Neuronal stem cell (in vitro differentiated cells): Measurements from ENCODE around the gene COL16A1.

Experiments
- DNase-seq: peaks from one replicate; pipeline ENCODE4 v3.0.0-alpha.2; 2013; ENCODE audit warnings: low spot score
- H2AFZ ChIP-seq: one replicate; pipeline ENCODE4 v1.6.1; 2013; ENCODE audit warnings: mild to moderate bottlenecking, low read length, inconsistent platforms
- H2AK5ac ChIP-seq: 2 replicates; pipeline ENCODE4 v1.6.1; 2013; ENCODE audit warnings: low read depth, mild to moderate bottlenecking, inconsistent platforms, low read length, moderate library complexity, mixed read lengths
- H2BK120ac ChIP-seq: 2 replicates; pipeline ENCODE4 v1.6.1; 2013; ENCODE audit warnings: low read depth, mild to moderate bottlenecking, inconsistent platforms, low read length, moderate library complexity, mixed read lengths
- H2BK12ac ChIP-seq: one replicate; pipeline ENCODE4 v1.6.1; 2013; ENCODE audit warnings: low read length, inconsistent platforms
- H2BK15ac ChIP-seq: 2 replicates; pipeline ENCODE4 v1.6.1; 2013; ENCODE audit warnings: mild to moderate bottlenecking, low read length, inconsistent platforms, mixed read lengths
- H2BK5ac ChIP-seq: one replicate; pipeline ENCODE4 v1.6.1; 2013; ENCODE audit warnings: inconsistent platforms, mild to moderate bottlenecking, low read length, moderate library complexity
- H3K14ac ChIP-seq: one replicate; pipeline ENCODE4 v1.6.1; 2013; ENCODE audit warnings: low read length, inconsistent platforms
- H3K18ac ChIP-seq: 2 replicates; pipeline ENCODE4 v1.6.1; 2013; ENCODE audit warnings: low read length, inconsistent platforms
- H3K23ac ChIP-seq: 2 replicates; pipeline ENCODE4 v1.6.1; 2013; ENCODE audit warnings: low read depth, mild to moderate bottlenecking, mixed read lengths, low read length, inconsistent platforms; ENCODE audit not compliant: poor library complexity
- H3K27ac ChIP-seq: replicated peaks from 3 replicates; pipeline ENCODE4 v1.5.1; 2013; ENCODE audit warnings: low read length, inconsistent platforms
- H3K27me3 ChIP-seq, 3 experiments: 2 replicates each; pipeline ENCODE4 v1.6.1; 2013; ENCODE audit warnings: low read length in 3 of 3, mild to moderate bottlenecking in 2 of 3, inconsistent platforms in 1 of 3, low read depth in 1 of 3, mixed read lengths in 1 of 3, moderate library complexity in 1 of 3; ENCODE audit not compliant: control insufficient read depth in 3 of 3, insufficient read depth in 3 of 3
- H3K36me3 ChIP-seq, 2 donors: replicated peaks in 1 of 2; 2 replicates each; pipeline ENCODE4 v1.6.1; 2013; ENCODE audit warnings: low read length in 2 of 2; ENCODE audit not compliant: control insufficient read depth in 2 of 2, insufficient read depth in 2 of 2
- H3K4ac ChIP-seq: 2 replicates; pipeline ENCODE4 v1.6.1; 2013; ENCODE audit warnings: inconsistent platforms, mild to moderate bottlenecking, low read length, moderate library complexity
- H3K4me1 ChIP-seq, 2 donors: 1 replicate in 1 of 2; 2 replicates in 1 of 2; pipeline ENCODE4 v1.6.1; 2013; ENCODE audit warnings: low read length in 2 of 2, low read depth in 1 of 2; ENCODE audit not compliant: control insufficient read depth in 2 of 2, insufficient read depth in 1 of 2
- H3K4me2 ChIP-seq: one replicate; pipeline ENCODE4 v1.6.1; 2013; ENCODE audit warnings: mild to moderate bottlenecking, low read length, inconsistent platforms; ENCODE audit not compliant: insufficient read depth, poor library complexity, severe bottlenecking
- H3K4me3 ChIP-seq, 2 donors: 2 replicates each; pipeline ENCODE4 v1.5.1; 2013; ENCODE audit warnings: low read length in 2 of 2, mild to moderate bottlenecking in 2 of 2, inconsistent platforms in 1 of 2, moderate library complexity in 1 of 2
- H3K79me1 ChIP-seq: one replicate; pipeline ENCODE4 v1.6.1; 2013; ENCODE audit warnings: low read depth, mild to moderate bottlenecking, inconsistent platforms, low read length, moderate library complexity
- H3K9ac ChIP-seq: one replicate; pipeline ENCODE4 v1.6.1; 2013; ENCODE audit warnings: mild to moderate bottlenecking, low read depth, low read length, inconsistent platforms; ENCODE audit not compliant: poor library complexity
- H3K9me3 ChIP-seq, 2 donors: replicated peaks in 1 of 2; 2 replicates each; pipeline versions ENCODE3 to v1.6.1; 2013; ENCODE audit warnings: low read length in 2 of 2, mild to moderate bottlenecking in 2 of 2, inconsistent platforms in 1 of 2, low read depth in 1 of 2, mixed read lengths in 1 of 2, moderate library complexity in 1 of 2; ENCODE audit not compliant: control insufficient read depth in 2 of 2, insufficient read depth in 1 of 2
- H4K8ac ChIP-seq: one replicate; pipeline ENCODE4 v1.6.1; 2013; ENCODE audit warnings: low read depth, mild to moderate bottlenecking, inconsistent platforms, low read length, moderate library complexity
- H4K91ac ChIP-seq: one replicate; pipeline ENCODE4 v1.6.1; 2013; ENCODE audit warnings: low read length, low read depth, mild to moderate bottlenecking, inconsistent platforms; ENCODE audit not compliant: poor library complexity
- WGBS, 2 donors: extraction: QIAGEN DNeasy Blood & Tissue Kit; methylation state at CpG; one replicate each; pipeline ENCODE4 v1.1.7; 2013; ENCODE audit warnings: missing lambda C conversion rate in 2 of 2, mixed read lengths in 1 of 2; ENCODE audit not compliant: insufficient read length in 2 of 2, insufficient replicate concordance in 1 of 2; ENCODE audit errors: extremely low coverage in 2 of 2; 5-methylcytosine and 5-hydroxymethylcytosine counted together

The COL16A1 gene

DNA sequence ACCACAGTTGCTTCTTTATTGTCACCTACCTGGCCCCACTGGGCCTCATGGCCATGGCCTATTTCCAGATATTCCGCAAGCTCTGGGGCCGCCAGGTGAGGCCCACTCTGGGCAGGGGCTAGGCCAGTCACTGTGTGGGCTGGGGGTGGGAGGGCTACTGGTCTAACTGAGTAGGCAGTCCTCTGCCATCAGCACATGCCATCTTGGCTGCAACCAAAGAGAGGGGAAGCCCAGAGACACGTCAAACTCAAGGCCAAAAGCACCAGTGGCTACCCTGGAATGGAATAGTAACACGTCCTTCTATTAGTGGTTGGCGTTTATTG, 82.4 kb downstream of the COL16A1 start:
- H2AFZ ChIP-seq = no peak overlapping the region
- H3K9me3 ChIP-seq = no peaks in the 10 kb centered on the region
- H2BK12ac ChIP-seq = no peak overlapping the region
- H2AK5ac ChIP-seq = no peak overlapping the region
- DNase-seq = no peak
- H3K27ac ChIP-seq = no peak overlapping the region
- H2BK120ac ChIP-seq = no peak overlapping the region
- H3K79me1 ChIP-seq = no peaks in the 10 kb centered on the region
- H3K23ac ChIP-seq = no peak overlapping the region
- H3K4me1 ChIP-seq = peaks cover 4 to 5% of the 10 kb centered on the region in 2 donors
- H3K4me3 ChIP-seq = no peak overlapping the region
- no peak overlapping the region for H2BK5ac ChIP-seq
- no peak overlapping the region for H2BK15ac ChIP-seq
- H3K27me3 ChIP-seq = peaks cover 0 to 23% (median 14%) of the 10 kb centered on the region in 3 experiments
- H3K14ac ChIP-seq = no peak overlapping the region
- no CpG with 5 or more reads among the region's 5 CpGs for WGBS, 2 donors
- no peak overlapping the region for H4K91ac ChIP-seq
- H3K18ac ChIP-seq = no peak overlapping the region
- no peak overlapping the region for H3K4ac ChIP-seq
- no peak overlapping the region for H3K9ac ChIP-seq
- no peak overlapping the region for H3K4me2 ChIP-seq
- H4K8ac ChIP-seq = no peak overlapping the region
- H3K36me3 ChIP-seq = no peaks in the 10 kb centered on the region

DNA sequence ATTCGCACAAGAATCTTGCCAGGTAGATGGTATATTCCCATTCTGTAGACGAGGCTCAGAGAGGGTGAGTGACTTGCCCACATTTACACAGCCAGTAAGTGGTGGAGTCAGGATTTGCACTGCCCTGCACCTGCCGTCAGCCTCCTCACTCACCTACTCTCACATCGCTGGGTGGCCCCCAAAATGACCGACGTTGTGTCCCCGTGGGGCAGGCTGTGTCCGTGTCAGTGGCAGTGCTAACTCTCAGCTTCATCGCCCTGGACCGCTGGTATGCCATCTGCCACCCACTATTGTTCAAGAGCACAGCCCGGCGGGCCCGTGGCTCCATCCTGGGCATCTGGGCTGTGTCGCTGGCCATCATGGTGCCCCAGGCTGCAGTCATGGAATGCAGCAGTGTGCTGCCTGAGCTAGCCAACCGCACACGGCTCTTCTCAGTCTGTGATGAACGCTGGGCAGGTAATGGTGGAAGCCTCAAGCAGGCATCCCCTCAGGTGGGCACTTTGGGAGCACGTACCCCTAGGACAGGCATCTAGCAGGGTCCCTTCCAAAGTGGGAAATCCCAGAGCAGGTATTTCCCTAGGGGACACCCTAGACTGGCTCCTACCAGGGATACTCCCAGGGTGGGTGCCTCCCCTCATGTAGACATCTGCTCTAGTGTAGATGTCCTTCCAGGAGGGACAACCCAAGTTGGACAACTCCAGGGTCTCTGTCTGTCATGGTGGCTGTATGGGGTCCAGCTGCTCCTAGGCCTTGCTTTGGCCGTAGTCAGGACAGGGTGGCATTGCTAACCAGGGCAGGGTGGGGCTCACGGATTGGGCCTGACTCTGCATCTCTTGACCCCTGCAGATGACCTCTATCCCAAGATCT, 83.0 kb downstream of the COL16A1 start:
- Histone ChIP-seq H3K4me1 (peaks cover 0 to 4% of the 10 kb centered on the region in 2 donors), H3K18ac (peak overlapping the region; percentile 21), H2AK5ac (peak overlapping the region; percentile 53), H3K79me1 (no peaks in the 10 kb centered on the region), H3K27ac (no peak overlapping the region), H4K91ac (no peak overlapping the region), H3K9ac (no peak overlapping the region), H2AFZ (no peak overlapping the region), H3K27me3 (peaks cover 0 to 29% (median 17%) of the 10 kb centered on the region in 3 experiments), H3K4me3 (no peak overlapping the region), H2BK5ac (no peak overlapping the region), H2BK15ac (no peak overlapping the region), H3K36me3 (no peaks in the 10 kb centered on the region), H3K4me2 (no peak overlapping the region), H3K9me3 (no peaks in the 10 kb centered on the region), H2BK12ac (no peak overlapping the region), H3K4ac (no peak overlapping the region), H4K8ac (no peak overlapping the region), H3K14ac (no peak overlapping the region), H2BK120ac (no peak overlapping the region), H3K23ac (no peak overlapping the region)
- no CpG with 5 or more reads among the region's 20 CpGs for WGBS, 2 donors
- DNase-seq = no peak

DNA sequence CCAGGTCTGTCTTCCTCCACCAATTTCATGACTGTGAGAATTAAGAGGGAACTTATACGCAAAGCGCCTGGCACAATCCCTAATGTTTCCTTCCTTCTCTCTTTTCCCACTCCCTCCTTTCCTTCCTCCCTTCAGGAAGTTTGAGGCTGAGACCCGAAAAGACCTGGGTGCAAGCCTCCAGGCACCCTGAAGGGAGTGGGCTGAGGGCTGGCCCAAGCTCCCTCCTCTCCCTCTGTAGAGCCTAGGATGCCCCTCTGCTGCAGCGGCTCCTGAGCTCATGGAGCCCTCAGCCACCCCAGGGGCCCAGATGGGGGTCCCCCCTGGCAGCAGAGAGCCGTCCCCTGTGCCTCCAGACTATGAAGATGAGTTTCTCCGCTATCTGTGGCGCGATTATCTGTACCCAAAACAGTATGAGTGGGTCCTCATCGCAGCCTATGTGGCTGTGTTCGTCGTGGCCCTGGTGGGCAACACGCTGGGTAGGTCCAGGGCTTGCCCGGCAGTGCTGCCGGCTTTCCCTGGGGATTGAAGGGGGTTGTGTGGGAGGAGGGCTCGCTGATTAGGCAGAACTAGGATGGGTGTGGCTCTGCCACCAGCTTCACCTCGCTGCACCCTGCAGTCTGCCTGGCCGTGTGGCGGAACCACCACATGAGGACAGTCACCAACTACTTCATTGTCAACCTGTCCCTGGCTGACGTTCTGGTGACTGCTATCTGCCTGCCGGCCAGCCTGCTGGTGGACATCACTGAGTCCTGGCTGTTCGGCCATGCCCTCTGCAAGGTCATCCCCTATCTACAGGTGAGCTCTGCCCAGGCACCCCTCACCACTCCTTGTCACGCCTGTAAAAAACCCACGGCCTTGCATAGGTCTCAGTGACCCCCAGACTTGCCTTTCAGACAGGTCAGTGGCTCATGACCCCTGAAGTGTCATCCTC, 84.6 kb downstream of the COL16A1 start:
- H4K91ac ChIP-seq = no peak overlapping the region
- WGBS, 2 donors = no CpG with 5 or more reads among the region's 23 CpGs
- DNase-seq = no peak
- no peak overlapping the region for H4K8ac ChIP-seq
- H3K36me3 ChIP-seq = no peaks in the 10 kb centered on the region
- H3K79me1 ChIP-seq = no peaks in the 10 kb centered on the region
- H3K4me2 ChIP-seq = no peak overlapping the region
- H2BK120ac ChIP-seq = no peak overlapping the region
- peak overlapping the region; percentile 59 for H2AK5ac ChIP-seq
- H2BK12ac ChIP-seq = peak overlapping the region; percentile 4
- H3K9ac ChIP-seq = no peak overlapping the region
- no peak overlapping the region for H3K14ac ChIP-seq
- no peak overlapping the region for H2AFZ ChIP-seq
- H3K27me3 ChIP-seq = peaks cover 0 to 46% (median 18%) of the 10 kb centered on the region in 3 experiments
- H2BK5ac ChIP-seq = no peak overlapping the region
- H3K23ac ChIP-seq = peak overlapping the region; percentile 18
- peak overlapping the region; percentile 61 for H2BK15ac ChIP-seq
- H3K27ac ChIP-seq = no peak overlapping the region
- no peak overlapping the region for H3K4ac ChIP-seq
- H3K4me1 ChIP-seq = peaks cover 4 to 10% of the 10 kb centered on the region in 2 donors
- no peaks in the 10 kb centered on the region for H3K9me3 ChIP-seq
- H3K4me3 ChIP-seq = no peak overlapping the region
- H3K18ac ChIP-seq = peak overlapping the region; percentile 48
